GM12872 (cell line): ENCODE measurements around the gene CUL7.

Source experiments
- TF ChIP-seq, protein P1 (sequence below): IDR thresholded peaks from 3 replicates; pipeline ENCODE4 v1.5.1; 2011; ENCODE audit warnings: low read depth, mild to moderate bottlenecking, low read length, moderate library complexity; ENCODE audit not compliant: insufficient read depth

Gene CUL7

DNA sequence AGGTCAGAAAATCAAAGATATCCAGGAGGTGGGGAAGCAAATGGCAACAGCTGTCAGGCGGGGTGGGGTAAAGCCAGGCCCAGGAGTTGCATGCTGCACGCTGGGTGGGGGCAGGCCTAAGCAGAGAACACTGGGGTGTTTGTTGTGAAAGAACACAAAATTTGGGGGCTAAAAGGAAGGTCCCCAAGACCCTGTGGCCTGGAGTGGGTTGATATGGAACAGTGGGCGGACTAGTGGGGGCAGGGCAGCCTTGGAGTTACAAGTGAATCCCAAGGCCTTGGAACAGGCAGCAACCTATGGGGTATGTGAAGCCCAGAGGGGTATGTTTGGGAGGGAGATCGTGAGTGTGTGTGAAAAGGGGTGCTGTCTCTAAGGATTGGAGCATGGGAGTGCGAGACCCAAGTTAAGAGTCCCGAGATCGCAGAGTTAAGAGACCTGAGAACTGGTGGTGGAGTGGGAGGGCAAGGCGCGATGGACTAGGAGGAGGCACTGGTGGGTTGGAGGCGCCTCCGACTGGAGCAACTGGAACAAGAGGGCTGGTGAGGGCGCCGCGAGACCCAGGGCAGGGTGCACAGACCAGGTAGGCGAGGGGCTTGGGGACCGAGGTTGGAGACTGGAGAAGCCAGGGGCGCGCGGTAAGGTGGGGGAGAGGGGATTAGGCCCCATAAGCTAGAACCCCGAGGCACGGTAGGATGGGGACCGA is 658 bp downstream of the CUL7 start:
- TF ChIP-seq, protein P1, sequence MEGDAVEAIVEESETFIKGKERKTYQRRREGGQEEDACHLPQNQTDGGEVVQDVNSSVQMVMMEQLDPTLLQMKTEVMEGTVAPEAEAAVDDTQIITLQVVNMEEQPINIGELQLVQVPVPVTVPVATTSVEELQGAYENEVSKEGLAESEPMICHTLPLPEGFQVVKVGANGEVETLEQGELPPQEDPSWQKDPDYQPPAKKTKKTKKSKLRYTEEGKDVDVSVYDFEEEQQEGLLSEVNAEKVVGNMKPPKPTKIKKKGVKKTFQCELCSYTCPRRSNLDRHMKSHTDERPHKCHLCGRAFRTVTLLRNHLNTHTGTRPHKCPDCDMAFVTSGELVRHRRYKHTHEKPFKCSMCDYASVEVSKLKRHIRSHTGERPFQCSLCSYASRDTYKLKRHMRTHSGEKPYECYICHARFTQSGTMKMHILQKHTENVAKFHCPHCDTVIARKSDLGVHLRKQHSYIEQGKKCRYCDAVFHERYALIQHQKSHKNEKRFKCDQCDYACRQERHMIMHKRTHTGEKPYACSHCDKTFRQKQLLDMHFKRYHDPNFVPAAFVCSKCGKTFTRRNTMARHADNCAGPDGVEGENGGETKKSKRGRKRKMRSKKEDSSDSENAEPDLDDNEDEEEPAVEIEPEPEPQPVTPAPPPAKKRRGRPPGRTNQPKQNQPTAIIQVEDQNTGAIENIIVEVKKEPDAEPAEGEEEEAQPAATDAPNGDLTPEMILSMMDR = no peak

GRCh38 chr6:43052225-43052841 is 1.3 kb downstream of the CUL7 start:
- TF ChIP-seq, protein P1 = no peak

- TF ChIP-seq, protein P1 = no peak
Observed at GRCh38 chr6:43050981-43051380, 2.7 kb downstream of the CUL7 start.

DNA sequence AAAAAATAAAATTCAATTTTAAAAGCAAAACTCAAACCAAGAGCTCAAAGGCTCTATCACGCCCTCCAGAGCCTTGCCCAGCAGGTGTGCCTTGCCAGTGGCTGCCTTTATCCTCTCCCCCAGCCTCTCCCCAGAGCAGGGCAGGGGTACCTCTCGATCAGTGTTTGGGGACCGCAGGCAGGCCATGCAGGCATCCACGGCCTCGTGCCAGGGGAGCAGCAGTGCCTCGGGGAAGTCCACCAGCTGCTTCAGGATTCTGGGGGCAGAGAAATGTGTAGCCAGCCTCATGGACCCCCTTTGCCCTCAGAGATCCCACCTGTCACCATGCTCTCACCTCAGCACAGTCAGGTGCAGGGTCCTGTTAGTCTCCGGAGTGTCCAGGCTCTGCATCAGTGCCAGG is 5.7 kb downstream of the CUL7 start:
- TF ChIP-seq, protein P1 = no peak

DNA sequence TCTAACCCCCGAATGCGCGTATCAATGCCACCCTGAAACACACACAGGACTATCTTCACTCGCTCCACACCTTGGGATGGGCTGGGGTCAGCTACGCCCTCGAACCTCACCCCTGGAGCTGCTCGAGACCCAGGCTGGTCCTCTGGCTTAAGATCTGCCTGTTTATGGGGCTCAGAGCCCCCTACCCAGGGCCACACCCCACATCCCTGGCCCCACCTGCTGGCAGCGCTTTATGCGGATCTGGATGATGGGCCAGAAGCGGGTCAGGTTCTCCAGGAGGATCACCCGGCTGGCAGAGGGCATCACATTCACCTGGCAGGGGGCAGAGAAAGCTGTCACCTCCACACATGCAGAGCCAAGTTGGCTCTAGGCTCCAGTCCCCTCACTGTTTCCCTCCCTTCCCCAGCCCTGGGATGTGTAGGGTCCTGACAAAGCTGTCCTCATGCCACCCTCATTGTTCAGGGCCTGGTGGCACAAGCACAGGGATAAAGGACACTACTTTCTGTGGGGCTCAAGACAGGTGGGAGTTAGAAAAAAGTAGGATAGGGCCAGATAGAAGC is 8.2 kb downstream of the CUL7 start:
- TF ChIP-seq, protein P1 = no peak

GRCh38 chr6:43043310-43043709 is 10.3 kb downstream of the CUL7 start:
- TF ChIP-seq, protein P1 = no peak

- TF ChIP-seq, protein P1 = no peak
Observed at GRCh38 chr6:43040542-43041257, 13.0 kb downstream of the CUL7 start.
